Activated CD4-positive, alpha-beta T cell treated with anti-CD3 and anti-CD28 coated beads, Interleukin-2, amount 50 U/mL, for 1 hour (primary cell): ENCODE measurements around the gene TRIP10.

Experiments used
- DNase-seq: peaks from one replicate; pipeline ENCODE4 v3.0.0-alpha.2; 2020

Gene TRIP10

DNA sequence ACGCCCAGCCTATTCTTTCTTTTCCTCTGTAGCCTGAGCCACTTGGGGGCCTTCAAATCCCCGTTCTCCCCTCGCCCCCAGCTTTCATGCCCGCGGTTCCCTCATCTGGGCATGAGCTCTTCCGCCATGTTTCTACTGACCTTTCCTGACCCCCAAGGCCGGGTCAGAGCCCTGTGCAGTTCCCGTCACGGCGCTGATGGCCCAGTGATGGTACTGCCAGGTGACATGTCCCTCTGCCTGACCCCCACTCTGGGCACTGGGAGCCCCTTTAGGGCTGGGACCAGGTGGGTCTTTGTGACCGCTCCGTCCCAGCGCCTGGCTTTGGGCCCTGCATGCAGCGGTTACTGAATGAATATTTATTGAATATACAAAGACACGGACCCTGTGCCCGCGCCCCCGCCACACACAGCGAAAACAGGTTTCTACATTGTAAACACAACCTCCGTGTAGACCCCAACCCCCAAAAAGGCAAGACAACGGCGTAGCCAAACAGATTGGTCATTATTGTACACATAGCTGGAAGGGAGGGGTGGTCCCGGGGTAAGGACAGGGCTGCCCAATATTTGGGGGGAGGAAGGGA is 9.8 kb upstream of the TRIP10 start:
- no peak for DNase-seq

DNA sequence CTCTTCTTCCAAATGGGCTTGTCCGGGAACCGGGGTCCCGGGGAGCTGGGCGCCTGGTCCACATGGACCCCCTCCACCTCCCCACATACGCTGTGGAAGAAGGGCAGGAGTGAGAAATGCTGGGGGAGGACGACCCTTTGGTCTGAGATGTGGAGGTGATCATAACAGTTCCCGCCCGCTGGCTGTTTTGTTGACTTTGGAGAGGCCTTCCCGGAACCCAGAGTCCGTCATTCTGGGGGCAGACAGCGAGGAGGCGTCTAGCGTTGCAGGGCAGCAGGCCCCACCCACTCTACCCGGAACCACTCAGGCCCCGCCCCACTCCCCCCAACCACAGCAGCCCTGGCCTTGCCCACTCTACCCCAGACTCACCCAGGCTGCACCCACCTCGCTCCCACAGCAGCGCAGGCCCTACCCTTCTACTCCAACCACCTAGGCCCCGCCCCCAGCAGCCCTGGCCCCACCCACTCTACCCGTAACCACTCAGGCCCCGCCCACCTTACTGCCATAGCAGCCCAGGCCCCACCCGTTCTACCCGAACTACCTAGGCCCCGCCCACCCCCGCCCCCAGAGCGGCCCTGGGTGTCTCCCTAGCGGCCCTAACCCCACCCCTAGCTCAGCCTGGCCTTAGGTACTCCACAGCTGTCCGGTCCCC is 9.2 kb upstream of the TRIP10 start:
- peak; percentile 30 for DNase-seq

DNA sequence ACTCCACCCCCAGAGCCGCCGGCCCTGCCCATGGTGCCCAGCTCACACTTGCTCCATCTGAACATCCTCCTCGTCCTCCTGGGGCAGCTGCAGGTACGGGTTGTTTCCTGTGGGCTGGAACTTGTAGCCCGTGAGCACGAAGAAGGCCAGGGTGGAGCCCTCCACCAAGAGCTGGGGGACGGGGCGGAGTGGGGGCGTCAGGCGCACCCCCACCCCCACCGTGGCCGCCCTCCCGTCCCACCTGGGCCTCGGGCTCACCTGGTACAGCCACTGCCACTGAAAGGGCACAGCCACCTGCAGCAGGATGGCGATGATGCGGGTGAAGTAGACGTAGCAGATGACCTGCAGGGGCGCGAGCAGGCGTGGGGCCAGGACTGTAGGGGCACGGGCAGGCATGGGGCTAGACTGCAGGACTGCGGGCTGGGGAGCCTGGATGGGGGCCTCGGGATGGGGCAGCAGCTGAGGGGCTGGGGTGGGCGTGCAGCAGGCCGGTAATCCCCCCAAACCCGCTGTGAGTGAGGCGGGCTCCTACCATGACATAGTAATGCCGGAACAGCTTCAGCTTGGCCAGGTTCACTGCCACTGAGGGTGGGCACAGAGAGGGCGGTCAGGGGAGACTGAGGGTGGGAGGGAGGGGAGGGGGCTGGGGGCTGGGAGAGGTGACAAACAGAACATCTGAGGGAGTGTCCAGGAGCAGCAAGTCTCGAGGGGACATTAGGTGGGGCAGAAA is 8.4 kb upstream of the TRIP10 start:
- DNase-seq: no peak

DNA sequence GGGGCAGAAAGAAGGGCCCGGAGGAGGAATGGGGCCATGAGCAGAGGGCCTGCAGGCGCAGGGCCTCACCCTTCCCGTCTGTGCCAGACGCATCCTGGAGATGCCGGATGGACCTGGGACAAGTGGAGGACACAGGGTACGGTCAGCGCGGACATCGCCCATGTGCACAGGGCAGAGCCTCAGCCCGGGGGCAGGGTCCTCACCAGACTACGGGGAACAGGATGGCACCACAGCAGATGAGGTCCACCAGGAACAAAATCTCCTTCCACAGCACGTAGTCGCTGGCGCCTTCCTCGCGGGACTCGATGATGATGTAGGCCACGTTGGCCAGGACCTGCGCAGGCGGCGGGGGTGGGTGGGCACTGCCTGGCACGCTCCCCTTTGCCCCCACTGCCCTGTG is 7.7 kb upstream of the TRIP10 start:
- DNase-seq: no peak

DNA sequence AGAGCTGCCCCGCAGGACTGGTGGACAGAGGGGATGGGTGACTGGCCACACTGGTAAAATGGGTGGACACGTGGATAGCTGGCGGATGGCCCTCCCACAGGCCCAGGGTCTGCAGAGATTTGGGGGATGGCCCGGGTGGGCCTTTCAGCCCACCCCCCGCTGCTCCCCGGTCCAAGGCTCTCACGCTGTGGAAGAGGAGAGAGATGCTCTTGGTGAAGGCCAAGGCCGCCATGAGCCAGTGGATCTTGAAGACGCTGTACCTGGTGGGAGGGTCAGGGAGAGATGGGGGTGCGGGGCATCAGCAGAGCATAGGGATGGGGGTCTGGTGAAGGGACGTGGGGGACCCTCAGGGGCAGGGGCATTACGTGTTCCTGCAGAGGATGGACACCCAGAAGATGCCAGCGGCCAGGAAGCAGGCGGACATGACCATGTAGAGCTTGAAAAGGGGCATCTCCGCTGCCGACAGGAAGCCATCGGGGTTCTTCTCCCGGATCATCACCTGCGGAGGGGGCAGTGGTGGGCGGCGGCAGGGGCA is 6.6 kb upstream of the TRIP10 start:
- DNase-seq: no peak

DNA sequence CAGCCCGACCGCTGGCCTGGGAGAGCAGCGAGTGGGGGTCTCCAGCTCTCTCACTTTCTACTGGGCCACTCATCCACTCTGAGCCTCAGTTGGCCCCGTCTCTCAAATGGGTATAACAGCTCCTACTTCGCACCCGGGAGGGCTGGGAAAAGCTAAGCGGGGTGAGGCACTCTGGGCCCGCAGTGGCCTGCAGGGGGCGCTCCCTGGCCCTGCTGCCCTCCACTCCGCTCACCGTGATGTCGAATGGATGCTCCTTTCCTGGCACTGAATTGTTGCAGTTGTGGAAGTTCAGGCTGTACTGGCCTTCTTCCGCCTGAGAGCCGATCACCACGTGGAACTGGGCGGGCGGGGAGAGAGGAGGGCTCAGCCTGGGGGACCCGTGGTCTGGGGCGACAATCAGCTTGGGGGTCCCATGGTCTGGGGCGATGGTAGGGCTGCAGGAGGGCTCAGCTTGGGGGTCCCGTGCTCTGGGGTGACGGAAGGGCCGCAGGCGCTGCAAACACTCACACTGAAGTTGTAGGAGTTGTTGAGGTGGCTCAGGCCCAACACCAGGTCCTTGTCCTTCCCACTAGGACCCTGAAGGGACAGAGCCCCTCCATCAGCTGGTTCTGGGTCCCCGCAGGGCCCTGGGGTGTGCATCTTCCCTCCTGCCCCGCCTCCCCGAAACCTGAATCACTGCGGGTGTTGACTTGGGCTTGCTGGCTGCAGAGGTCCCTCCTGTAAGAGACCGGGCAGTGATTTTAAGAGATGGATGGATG is 6.0 kb upstream of the TRIP10 start:
- DNase-seq: no peak

DNA sequence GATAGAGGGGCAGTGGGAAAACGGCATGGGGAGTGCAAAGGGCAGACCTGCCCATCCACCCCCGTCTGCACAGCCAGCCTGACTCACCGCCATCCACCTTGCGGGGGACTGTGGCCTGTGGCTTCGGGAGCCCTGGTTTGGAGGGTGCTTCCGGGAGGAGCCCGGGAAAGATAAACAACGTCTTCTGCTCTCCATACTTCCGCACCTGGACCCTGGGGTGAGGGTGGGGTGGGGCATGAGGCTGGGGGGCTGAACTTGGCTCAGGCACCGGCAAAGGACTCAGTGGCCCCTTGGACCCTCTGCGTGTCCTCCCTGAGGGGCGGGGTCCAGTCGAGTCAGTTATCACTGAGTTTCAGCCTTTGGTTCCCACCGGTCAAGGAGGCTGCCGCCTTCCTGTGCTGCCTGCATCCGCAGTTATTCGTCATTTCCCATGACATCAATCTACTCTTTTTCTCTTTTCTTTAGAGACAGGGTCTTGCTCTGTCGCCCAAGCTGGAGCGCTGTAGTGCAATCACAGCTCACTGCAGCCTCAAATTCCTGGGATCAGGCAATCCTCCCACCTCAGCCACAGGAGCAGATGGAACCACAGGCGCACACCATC is 5.3 kb upstream of the TRIP10 start:
- no peak for DNase-seq

DNA sequence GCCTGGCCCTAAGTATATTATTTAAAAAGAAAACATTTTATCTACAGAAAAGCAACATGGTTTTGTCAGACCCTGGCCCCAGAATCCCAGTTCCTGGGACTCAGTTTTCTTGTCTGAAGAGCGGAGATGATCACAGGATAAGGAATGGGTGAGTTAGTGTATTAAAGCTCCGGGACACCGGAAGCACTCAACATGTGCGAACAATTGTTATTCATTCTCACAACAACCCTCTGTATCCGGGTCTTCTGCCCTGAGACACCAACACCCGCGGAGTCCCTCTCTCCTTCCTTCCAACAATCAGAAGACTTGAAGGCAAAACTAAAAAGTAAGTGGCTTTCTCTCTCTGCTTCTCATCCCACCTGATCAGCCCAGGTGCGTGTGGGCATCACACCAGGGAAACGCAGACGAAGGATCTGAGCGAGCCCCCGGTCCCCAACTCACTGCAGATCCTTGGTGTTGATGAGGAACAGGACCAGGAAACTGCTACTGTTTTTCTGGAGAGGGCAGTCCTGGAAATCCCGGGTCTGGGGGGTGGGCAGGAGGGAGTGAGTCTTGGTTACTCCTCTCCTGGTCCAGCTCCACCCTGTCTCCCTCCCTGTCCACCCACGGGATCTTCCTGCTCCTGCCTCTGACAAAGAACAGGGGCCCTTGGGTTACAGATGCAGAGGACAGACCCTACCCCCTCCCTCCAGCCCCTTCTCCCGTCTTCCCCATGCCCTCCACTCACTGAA is 4.1 kb upstream of the TRIP10 start:
- DNase-seq: no peak

DNA sequence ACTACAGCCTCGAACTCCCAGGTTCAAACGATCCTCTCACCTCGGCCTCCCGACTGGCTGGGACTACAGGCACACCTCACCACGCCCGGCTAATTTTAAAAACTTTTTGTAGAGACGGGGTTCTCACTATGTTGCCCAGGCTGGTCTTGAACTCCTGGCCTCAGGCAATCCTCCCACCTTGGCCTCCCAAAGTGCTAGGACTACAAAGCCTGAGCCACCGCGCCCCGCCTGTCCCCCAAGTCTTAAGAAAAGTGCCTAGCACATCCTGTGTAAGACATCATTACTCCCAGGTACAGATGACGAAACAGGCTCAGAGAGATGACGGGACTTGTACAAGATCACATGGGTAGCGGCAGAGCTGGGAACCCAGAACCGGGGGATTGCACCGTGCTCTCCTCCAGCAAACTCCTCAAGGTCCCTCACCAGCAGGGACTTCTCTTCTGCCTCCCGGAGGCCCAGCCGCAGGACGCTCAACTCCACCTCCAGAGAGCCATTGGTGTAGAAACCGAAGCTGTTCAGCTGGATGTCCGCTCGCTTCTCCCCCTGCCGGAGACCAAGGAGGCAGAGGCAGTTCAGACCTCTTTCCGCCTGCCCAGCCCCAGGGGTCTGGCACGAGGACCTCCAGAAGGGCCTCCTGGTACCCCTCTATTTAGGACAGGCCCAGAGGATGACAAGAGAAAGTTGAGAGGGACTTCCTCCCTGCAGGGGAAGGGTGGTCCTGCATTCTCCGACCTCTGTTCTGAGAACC is 3.1 kb upstream of the TRIP10 start:
- peak; percentile 50 for DNase-seq

DNA sequence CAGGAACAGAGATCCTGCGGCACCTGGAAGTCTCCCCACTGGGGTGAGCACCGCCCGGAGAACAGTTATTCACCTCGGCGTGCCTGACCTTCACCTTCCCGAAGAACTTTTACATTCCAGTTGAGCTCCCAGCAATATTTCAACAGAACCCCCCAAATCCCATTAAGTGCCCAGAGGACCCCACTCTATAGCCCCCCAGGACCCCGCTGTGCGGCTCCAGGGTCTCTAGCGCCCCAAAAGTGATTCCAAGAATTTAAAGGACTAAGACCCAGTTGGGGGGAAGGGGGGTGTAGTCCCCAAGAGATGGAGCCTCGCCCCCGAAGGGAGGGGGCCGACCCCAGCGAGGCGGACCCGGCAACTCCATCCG is 2.6 kb upstream of the TRIP10 start:
- DNase-seq: no peak

DNA sequence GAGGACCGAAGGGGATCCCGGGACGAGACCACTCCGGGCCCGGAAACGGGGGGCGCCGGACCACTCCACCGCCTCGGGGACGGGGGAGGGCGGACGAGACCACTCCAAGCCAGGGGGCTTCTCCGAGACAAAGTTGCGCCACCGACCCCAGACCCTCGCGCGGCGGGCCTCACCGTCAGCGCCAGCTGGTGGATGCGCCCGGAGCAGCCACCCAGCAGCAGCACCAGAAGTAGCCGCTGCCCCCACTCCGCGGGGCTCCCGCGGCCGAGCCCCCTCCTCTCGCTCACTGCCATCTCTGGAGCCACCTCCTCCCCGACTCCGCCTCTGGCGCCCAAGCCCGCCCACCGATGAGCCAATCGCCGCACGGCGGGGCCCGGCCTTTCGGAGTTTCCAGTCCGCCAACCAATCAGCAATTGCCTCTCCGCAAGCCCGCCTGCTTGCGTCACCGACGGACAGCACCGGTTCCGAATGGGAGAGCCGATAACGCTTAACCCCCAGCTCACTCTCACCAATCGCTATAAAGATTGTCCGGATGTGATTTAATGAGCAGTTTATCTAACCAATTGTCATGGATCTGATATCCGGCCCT is 2.1 kb upstream of the TRIP10 start, which contains the start of gene GPR108:
TSS of gene GPR108 (minus strand) at position 297 of the 589 bp plus-strand sequence. CDS start at position 293, 4 bp downstream.
- peak; percentile 98 for DNase-seq

DNA sequence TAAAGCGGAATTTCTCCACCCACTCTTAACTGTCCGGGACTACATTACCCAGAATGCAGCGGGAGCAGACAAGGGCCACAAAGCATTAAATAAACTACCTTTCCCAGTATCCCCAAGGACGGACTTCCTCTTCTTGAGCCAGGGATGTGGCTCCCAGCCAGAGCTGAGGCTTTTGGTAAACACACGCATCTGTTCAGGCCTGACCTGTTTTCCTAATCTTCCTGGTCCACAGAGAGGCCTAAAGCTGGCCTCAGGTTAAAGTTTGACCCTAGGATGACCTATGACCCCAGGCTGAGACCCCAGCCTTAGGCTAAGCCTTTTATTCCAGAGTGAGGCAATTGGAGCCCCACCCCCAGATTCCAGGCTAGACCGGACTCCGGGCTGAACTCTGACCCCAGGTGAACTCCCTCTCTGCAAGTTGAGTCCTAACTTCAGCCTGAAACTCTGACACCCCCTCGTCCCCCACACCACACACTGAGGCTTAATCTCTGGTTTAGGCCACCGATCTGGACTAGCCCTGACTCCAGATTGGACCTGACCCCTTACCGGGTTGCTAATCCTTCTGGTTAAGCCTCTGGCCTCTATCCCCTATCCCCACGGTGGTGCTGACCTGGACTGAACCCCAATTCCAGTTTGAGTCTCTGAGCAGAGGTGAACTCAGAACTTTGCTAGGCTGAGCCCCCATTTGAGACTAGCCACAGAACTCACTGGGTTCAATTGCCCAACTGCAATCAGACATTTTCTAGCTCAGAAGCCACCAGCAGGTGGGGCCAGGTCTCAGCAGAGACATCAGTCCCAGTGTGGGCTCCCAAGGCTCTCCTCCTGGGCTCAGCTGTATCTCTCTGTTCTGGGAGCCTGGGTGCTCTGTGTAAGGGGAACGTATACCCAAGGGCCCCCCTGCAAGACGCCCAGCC is 1.4 kb upstream of the TRIP10 start:
- peak; percentile 71 for DNase-seq

DNA sequence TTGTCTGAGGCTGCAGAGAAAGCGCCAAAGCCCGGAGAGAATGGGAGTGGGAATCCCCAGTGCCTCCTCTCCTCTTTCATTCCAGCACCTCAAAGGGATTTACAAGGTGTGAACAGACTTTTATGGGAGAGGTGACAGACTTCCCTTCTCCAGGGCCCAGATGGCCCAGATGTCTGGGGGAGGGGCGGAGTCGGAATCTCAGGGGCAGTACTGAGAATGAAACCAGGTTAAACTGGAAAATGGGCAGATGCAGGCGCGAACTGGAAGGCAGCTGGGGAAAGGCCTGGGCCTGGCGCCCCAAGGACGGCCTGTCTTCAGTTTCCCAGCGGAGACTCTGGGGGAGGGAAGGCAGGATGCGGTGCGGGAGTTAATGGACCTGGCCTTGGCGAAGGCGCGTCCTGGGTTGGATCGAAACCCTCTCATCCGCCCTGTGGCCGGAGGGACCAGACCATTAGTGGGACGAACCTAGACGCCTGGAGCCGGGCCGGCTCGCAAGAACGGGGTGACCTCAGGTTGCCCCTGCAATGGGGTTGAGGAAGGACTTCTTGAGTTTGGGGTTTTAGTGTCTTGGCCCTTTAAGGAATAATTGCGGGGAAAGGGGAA is 592 bp upstream of the TRIP10 start:
- peak; percentile 16 for DNase-seq

DNA sequence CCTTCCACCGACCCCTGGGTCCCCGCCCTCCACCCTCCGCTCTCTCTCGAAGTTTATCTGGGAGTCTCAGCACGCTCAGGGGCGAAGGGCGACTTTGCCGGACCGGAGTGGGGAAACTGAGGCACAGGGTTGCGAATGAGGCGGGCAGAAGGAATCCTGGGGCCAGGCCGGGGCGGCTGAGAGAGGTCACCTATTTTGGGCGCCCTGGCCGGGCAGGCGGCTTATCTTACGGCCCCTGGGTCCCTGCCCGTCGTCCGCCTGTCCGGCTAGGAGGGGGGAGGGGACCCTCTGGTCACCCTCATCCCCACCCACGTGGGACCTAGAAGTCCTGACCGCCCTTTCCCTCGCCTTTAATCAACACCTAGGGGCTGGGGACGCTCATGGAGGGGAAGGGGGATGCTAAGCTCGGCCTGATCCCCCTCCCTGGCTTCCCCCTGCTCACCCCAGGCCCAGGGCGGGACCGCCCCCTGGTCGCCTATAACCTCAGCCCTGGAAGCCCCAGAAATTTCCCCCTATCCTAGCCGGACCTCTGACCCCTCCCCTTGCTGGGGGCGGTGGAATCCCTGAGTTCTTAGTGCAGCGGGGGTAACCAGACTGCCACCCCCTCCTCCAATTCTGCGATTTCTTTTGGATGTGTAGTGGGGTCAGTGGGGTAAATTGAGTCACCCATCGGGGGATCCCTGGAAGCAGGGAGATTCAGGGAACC is 556 bp downstream of the TRIP10 start:
- DNase-seq: no peak

DNA sequence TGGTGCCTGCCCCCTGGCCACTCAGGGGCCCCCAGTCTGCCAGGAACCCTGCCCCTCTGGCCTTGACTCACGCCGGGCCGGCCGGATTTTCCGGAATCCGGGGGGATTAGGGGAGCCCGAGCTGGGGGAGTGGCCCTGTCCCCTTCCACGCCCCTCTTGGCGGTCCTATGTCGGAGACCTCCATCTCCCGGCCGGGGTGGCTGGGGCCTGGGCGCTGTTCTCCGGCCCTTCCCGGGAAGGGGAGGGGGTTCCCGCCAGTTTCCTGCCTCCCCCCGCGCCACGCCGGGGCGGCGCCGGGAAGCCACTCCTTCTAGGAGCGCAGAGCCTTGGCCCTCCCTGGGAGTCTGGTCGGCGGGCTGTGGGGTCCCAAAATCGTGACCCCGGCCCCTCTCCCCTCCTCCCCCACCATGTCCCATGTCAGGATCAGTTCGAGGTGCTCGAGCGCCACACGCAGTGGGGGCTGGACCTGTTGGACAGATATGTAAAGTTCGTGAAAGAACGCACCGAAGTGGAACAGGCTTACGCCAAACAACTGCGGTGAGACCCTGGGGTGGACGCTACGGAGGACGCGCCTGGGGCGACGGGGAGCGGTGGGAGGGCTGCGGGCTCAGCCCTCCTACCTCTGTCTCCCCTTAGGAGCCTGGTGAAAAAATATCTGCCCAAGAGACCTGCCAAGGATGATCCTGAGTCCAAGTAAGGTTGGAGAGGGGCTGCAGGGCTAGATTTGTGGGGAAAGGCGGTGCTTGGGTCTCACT is 1.3 kb downstream of the TRIP10 start:
- no peak for DNase-seq

DNA sequence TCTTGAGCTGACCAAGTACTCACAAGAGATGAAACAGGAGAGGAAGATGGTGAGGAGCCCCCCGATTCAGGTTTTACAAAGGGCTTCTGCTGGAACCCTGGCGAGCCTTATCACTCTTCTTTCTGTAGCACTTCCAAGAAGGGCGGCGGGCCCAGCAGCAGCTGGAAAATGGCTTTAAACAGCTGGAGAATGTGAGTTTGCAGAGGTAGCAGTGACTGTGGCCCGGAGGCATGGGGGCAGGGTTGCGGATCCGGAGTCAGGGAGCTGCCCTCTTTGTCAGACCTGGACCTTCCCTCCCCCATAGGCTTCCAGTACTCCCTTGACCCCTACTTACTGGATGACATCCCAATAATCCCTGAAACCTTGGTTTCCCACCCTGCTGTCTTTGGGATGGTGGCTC is 3.6 kb downstream of the TRIP10 start:
- DNase-seq: no peak

DNA sequence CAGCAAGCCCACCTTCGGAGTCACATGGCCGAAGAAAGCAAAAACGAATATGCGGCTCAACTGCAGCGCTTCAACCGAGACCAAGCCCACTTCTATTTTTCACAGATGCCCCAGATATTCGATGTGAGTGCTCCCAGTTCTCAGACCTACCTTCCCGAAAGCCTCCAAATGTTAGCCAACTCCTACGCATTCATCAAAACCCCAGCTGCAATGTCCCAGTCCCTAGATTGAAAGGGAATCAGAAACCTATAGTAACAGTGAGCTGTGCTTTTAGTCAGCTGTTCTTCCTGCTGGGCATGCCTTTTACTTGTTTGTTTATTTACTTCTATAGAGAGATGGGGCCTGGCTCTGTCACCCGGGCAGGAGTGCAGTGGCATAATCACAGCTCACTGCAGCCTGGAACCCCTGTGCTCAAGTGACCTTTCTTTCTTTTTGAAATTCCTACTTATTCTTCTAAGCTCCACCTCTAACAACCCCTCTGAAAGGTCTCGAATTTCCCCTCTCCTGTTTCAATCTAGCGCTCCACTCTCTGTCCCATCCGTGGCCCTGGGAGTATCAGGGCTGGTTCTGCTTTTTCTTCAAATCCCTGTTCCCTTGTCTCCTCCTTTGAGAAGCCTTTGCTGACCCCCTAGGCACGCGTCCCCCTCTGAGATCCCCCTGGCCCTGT is 4.4 kb downstream of the TRIP10 start:
- DNase-seq: no peak
